Measurements from ENCODE around the gene STRN4. TPM values are rescaled to one million over a fixed set of nuclear protein-coding genes. Genes with fewer than 3 reads are reported as not detected.

Gene STRN4
- total RNA-seq, 1 experiment from 2014 or later, result 89.5 TPM

- intact Hi-C loops (cut with micrococcal nuclease; ENCODE audit: unreplicated experiment), result no loop called here
- no peak overlapping the region for H3K4me3 ChIP-seq (ENCODE audit: low read depth in 2 of 2, low read length in 2 of 2)
These were observed 50.2 kb downstream of the STRN4 start for GRCh38 chr19:46696052-46696451.

GRCh38 chr19:46693760-46694159, 52.5 kb downstream of the STRN4 start:
- POLR2A ChIA-PET, result interaction anchor here (0.7 kb wide), 1 partner anchor 172 kb away, joined by 12 read pairs; no protein-coding TSS in a partner anchor
- Histone ChIP-seq H3K4me1 (ENCODE audit: control insufficient read depth, insufficient read depth, low read length) (no peaks in the 10 kb centered on the region), H3K9me3 (ENCODE audit: control insufficient read depth, insufficient read depth, low read depth, low read length) (no peaks in the 10 kb centered on the region), H3K4me3 (ENCODE audit: low read depth in 2 of 2, low read length in 2 of 2) (no peak overlapping the region), H3K27me3 (ENCODE audit: control insufficient read depth, insufficient read depth, low read length) (no peaks in the 10 kb centered on the region), H3K27ac (ENCODE audit: low read length) (no peak overlapping the region), H3K36me3 (ENCODE audit: control insufficient read depth, insufficient read depth, low read length) (peaks cover 4% of the 10 kb centered on the region)
- CTCF ChIA-PET, result no interaction called here
- in situ Hi-C loops (cut with HindIII; ENCODE audit: low pct_unique_long_range_greater_than_20kb, low sequenced_read_pairs) (no loop called here), intact Hi-C loops (cut with micrococcal nuclease; ENCODE audit: unreplicated experiment) (no loop called here)
- no peak for TF ChIP-seq POLR2AphosphoS5 (IDR thresholded peaks at IDR 0.05; ENCODE audit: low read depth, low read length)
- no peak for TF ChIP-seq TCF7L2 (IDR thresholded peaks at IDR 0.05; ENCODE audit: low read depth, low read length)
- no peak for TF ChIP-seq CTCF (IDR thresholded peaks at IDR 0.05)
- TF ChIP-seq REST (IDR thresholded peaks at IDR 0.05; ENCODE audit: insufficient read depth in 1 of 2, low read depth in 2 of 2, low read length in 1 of 2), result no peak
- no peak for TF ChIP-seq SIN3A (IDR thresholded peaks at IDR 0.05; ENCODE audit: borderline replicate concordance, insufficient read depth, low read depth, low read length)
- ATAC-seq (no peak), DNase-seq (ENCODE audit: low read depth, low spot score) (no peak)
- no TSS peak for BruUV-seq (replicated peaks)

More at GRCh38 chr19:46696052-46696451, 50.2 kb downstream of the STRN4 start:
- ChIA-PET POLR2A (no interaction called here), CTCF (no interaction called here)
- DNase-seq (ENCODE audit: low read depth, low spot score) (no peak), ATAC-seq (no peak)
- Histone ChIP-seq H3K9me3 (ENCODE audit: control insufficient read depth, insufficient read depth, low read depth, low read length) (no peaks in the 10 kb centered on the region), H3K36me3 (ENCODE audit: control insufficient read depth, insufficient read depth, low read length) (peaks cover 4% of the 10 kb centered on the region), H3K27me3 (ENCODE audit: control insufficient read depth, insufficient read depth, low read length) (no peaks in the 10 kb centered on the region), H3K4me1 (ENCODE audit: control insufficient read depth, insufficient read depth, low read length) (no peaks in the 10 kb centered on the region), H3K27ac (ENCODE audit: low read length) (no peak overlapping the region)
- in situ Hi-C loops (cut with HindIII; ENCODE audit: low pct_unique_long_range_greater_than_20kb, low sequenced_read_pairs), result no loop called here
- TF ChIP-seq SIN3A (IDR thresholded peaks at IDR 0.05; ENCODE audit: borderline replicate concordance, insufficient read depth, low read depth, low read length) (no peak), POLR2AphosphoS5 (IDR thresholded peaks at IDR 0.05; ENCODE audit: low read depth, low read length) (no peak), REST (IDR thresholded peaks at IDR 0.05; ENCODE audit: insufficient read depth in 1 of 2, low read depth in 2 of 2, low read length in 1 of 2) (no peak), CTCF (IDR thresholded peaks at IDR 0.05) (no peak), TCF7L2 (IDR thresholded peaks at IDR 0.05; ENCODE audit: low read depth, low read length) (no peak)
- BruUV-seq (replicated peaks), result no TSS peak

All from Panc1 (cell line).